Stimulated activated memory B cell treated with anti-CD40 and anti-IgM and Interleukin-4, amounts not matched to agents 10 μg/mL and 1 μg/mL and 100 μg/mL, for 72 hours (primary cell): ENCODE results near the gene FKRP.
A peak's percentile ranks its signal among the peaks of the same experiment; 100 is the strongest.

ENCODE experiments used
- ATAC-seq: fragments of 150-1000 bp; cut with Tn5 transposase; 2 replicates; pipeline ENCODE4 v1.10.0; 2021
- H3K27ac Mint-ChIP-seq: one replicate; pipeline ENCODE4 v1.8.0; 2022; ENCODE audit warnings: mild to moderate bottlenecking, mixed read lengths
- H3K27me3 Mint-ChIP-seq: one replicate; pipeline ENCODE4 v1.8.0; 2022; ENCODE audit warnings: mixed read lengths
- H3K36me3 Mint-ChIP-seq: one replicate; pipeline ENCODE4 v1.8.0; 2022; ENCODE audit warnings: mixed read lengths
- H3K4me1 Mint-ChIP-seq: one replicate; pipeline ENCODE4 v1.8.0; 2022; ENCODE audit warnings: mixed read lengths
- H3K4me3 Mint-ChIP-seq: one replicate; pipeline ENCODE4 v1.8.0; 2022; ENCODE audit warnings: mild to moderate bottlenecking, moderate library complexity, mixed read lengths
- H3K9me3 Mint-ChIP-seq: one replicate; pipeline ENCODE4 v1.8.0; 2022; ENCODE audit warnings: mixed read lengths

The FKRP gene

DNA sequence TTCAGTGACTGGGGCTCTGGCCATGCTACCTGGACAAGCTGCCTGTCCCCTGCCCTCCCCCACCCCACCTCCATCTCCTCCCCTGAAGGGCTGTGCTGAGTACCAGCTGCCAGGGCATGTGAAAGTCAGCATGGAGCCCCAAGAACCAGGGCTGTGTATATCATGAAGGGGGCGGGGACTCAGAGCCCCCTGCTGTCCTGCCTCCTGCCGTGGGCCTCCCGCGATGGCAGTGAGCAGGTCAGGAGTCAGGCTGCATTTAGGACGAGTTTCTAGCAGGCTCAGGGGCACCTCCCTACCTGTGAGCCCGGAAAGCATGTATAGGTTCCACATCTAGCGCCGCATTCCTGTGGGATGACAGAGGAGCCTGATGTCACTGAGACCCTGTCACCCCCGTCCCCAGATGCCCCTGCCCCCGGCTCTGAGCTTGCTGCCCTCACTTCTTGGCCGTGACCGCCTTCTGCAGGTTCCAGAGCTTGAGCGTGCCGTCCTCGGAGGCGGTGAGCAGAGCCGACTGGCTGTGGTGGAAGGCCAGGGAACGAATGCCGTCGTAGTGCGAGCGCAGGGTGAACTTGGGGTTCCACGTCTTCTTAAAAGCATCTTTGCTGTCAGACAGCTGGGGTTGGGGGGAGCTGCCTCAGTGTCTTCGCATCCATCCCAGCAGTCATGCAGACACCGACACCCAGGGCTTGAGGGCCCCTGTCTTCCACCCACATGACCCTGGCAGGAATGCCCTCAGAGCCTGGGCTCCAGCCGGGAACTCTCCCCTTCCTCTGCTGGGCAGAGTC, 20.6 kb upstream of the FKRP start:
- H3K4me1 Mint-ChIP-seq: peaks cover 55% of the 10 kb centered on the region
- H3K36me3 Mint-ChIP-seq: peaks cover 73% of the 10 kb centered on the region
- H3K4me3 Mint-ChIP-seq: no peak overlapping the region
- no peak overlapping the region for H3K27ac Mint-ChIP-seq
- no peaks in the 10 kb centered on the region for H3K9me3 Mint-ChIP-seq
- ATAC-seq: no peak
- no peaks in the 10 kb centered on the region for H3K27me3 Mint-ChIP-seq

DNA sequence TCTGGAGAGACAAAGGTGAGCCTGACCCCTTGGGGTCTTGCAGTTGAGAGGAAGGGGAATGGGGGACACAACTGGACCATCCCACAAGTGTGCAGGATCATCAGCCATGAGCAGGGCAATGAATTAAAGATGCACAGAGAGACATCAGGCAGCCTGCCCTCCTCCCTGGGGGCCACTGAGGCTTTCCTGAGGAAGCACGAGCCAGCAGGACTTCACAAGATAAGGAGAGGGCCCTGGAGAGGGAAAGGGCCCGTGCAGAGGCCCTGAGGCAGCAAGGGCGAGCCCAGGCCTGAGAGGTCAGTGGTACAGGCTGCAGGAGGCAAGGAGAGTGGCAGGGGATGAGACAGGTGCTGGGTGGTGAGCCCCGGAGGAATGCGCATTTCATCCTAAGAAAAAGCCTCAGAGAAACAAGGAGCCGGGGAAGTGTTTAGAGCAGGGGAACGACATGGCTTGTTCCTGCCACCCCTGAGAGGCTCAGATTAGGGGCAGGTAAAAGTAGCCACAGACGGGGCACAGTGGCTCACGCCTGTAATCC, 19.9 kb upstream of the FKRP start:
- H3K36me3 Mint-ChIP-seq: peaks cover 72% of the 10 kb centered on the region
- H3K4me1 Mint-ChIP-seq: peaks cover 52% of the 10 kb centered on the region
- ATAC-seq: no peak
- no peak overlapping the region for H3K27ac Mint-ChIP-seq
- no peak overlapping the region for H3K4me3 Mint-ChIP-seq
- no peaks in the 10 kb centered on the region for H3K9me3 Mint-ChIP-seq
- no peaks in the 10 kb centered on the region for H3K27me3 Mint-ChIP-seq

DNA sequence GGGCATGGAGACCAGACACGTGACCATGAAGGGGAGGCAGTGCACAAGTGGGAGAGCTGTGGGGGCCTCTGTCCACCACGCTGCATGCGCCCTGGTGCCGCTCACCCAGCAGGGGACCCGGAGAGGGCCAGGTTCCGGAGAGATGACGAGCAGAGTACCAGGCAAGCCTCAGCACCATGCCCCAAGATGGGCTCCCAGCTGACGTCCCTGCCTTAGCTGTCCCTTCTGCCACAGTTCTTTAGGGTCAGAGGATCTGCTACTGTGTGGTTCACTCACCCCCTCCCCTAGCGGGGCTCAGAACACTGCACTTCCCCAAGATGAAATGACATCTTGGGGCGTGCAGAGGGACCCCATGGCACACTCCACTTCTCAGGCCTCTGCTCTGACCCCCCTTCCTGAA, 19.3 kb upstream of the FKRP start:
- Mint-ChIP-seq H3K4me1 (peaks cover 52% of the 10 kb centered on the region), H3K36me3 (peaks cover 73% of the 10 kb centered on the region), H3K27ac (no peak overlapping the region), H3K27me3 (no peaks in the 10 kb centered on the region), H3K9me3 (no peaks in the 10 kb centered on the region), H3K4me3 (no peak overlapping the region)
- ATAC-seq: no peak

DNA sequence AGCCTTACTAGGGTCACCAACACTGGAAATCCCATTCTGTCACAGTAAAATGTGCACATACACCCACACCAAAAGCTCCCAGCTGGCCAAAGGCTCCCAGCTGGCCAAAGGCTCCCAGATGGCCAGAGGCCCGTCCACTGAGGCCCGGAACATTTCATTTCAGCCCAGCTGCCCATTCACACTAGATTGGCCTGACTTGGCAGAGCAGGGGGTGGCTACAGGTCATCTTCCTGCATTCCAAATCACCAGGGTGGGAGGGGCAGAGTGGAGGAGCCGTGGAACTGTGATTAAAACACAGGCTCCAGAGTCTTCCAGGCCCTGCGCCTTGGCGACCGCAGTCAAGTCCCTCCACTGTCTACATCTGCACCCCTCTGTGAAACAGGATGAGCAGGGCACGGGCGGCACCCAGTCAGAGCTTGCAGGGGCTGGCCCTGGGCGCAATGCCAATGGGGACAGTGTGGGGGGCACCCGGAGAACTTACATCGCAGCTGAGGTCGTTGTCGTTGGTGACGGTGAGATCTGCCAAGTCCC, 18.8 kb upstream of the FKRP start:
- Mint-ChIP-seq H3K4me1 (peaks cover 52% of the 10 kb centered on the region), H3K27me3 (no peaks in the 10 kb centered on the region), H3K27ac (no peak overlapping the region), H3K4me3 (no peak overlapping the region), H3K36me3 (peaks cover 73% of the 10 kb centered on the region), H3K9me3 (no peaks in the 10 kb centered on the region)
- ATAC-seq: no peak

DNA sequence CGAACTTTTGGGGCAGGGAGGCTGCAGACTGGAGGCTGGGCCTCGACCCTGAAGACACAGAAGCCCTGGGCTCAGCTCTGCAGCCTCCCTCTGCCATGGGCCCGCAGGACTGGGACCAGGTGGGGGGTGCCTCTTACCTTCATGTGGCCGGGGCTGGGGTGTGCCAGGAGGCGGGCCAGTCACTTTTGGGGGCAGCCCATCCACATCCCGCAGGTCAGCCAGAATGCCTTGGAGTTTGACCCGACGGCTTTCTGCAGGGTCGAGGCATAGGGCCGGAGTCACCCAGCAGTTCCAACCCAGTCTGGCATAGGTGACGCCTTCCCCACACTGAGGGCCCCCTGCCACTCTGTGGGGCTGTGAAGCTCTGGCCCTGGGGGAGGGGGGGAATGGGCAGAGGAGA, 18.1 kb upstream of the FKRP start:
- H3K4me3 Mint-ChIP-seq: no peak overlapping the region
- H3K36me3 Mint-ChIP-seq: peaks cover 73% of the 10 kb centered on the region
- no peak overlapping the region for H3K27ac Mint-ChIP-seq
- peaks cover 50% of the 10 kb centered on the region for H3K4me1 Mint-ChIP-seq
- ATAC-seq: no peak
- no peaks in the 10 kb centered on the region for H3K27me3 Mint-ChIP-seq
- H3K9me3 Mint-ChIP-seq: no peaks in the 10 kb centered on the region

DNA sequence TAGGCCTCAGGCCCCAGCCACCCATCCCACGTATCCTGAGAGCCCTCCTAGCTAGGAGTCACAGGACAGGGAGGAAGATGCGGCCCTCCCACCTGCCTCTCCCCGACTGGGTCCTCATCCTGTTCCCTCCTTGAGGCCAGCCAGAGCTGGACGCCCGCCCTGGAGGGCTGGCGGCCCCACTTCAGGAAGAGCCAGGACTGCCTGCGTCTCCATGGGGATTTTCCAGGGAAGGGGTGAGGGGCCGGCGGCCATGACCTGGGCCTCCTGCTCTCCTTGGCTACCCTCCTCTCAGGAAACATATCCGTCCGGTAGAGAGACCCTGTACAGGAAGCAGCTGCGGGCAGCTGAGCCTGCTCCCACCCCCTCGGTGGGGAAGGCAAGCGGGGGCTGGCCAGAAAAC, 17.6 kb upstream of the FKRP start:
- Mint-ChIP-seq H3K4me1 (peaks cover 48% of the 10 kb centered on the region), H3K27ac (peak overlapping the region; percentile 17), H3K9me3 (no peaks in the 10 kb centered on the region), H3K4me3 (no peak overlapping the region), H3K27me3 (no peaks in the 10 kb centered on the region), H3K36me3 (peaks cover 77% of the 10 kb centered on the region)
- ATAC-seq: no peak

DNA sequence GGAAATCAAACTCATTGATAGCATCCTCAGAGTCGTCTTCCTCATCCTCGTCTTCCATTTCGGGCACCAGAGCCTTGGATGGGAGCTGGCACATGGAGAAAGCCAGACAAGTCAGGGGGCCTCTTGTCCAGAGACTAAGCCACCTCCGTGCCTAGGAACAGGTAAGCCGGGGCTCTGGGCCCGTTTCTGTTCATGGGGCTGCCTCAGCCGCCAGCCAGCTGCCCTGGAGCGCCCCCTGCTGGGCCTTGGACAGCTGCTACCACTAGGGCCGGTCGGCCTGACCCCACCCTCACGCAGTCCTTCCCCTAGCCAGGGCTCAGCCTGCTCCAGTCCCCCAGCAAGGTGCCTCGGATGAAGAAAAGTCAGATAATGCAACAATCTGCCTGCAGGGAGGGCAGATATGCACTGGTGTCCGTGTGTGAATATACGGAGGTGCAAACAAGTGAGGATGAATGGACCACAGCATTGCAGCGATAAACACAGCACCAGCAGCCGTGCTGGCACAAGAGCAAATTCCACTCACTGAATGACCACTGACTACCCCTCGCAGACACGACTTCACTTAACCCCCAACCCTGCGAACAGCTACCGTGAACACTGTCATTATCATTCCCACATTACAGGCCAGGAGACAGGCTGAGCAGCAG, 17.0 kb upstream of the FKRP start:
- Mint-ChIP-seq H3K36me3 (peaks cover 79% of the 10 kb centered on the region), H3K27ac (peak overlapping the region; percentile 17), H3K27me3 (no peaks in the 10 kb centered on the region), H3K4me3 (no peak overlapping the region), H3K9me3 (no peaks in the 10 kb centered on the region), H3K4me1 (peaks cover 44% of the 10 kb centered on the region)
- peak; percentile 87 for ATAC-seq

DNA sequence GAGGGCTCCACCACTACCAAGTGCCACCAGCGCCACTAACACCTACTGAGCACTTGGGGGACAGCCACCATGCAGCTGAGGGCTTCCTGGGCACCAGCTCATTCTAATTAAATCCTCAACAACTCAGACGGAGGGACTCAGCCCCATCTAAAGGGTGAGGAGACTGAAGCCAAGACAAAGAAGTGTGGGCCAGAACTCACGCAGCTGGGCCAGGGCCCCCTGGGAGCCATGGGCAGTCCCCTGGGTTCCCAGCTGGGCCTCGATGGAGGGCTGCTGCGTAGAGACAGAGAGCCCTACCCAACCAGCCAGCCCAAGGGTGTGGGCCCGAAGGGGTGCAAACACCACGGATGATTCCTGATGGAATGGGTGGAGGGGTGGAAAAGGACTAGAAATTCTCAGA, 16.2 kb upstream of the FKRP start:
- Mint-ChIP-seq H3K27me3 (no peaks in the 10 kb centered on the region), H3K36me3 (peaks cover 78% of the 10 kb centered on the region), H3K4me1 (peaks cover 44% of the 10 kb centered on the region), H3K27ac (no peak overlapping the region), H3K9me3 (no peaks in the 10 kb centered on the region), H3K4me3 (no peak overlapping the region)
- ATAC-seq: no peak

DNA sequence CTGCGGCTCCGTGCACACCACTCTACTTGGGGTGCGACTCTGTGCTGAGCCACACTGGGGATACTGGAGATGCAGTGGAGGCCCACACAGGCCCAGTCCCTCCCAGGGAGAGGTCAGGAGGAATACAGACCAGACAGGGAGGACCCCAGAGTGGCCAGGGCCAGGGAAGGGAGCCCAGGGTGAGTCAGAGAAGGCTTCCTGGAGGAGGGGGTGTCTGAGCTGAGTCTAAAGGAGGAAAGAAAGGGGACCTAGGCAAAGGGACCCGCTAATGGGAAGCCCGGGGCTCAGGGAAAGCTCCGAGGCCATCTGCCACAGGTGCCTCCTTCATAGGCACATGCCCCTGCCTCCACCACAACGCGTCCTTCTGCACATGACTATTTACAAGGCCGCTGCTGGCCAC, 15.7 kb upstream of the FKRP start:
- Mint-ChIP-seq H3K36me3 (peaks cover 77% of the 10 kb centered on the region), H3K4me1 (peaks cover 44% of the 10 kb centered on the region), H3K27me3 (no peaks in the 10 kb centered on the region), H3K4me3 (no peak overlapping the region), H3K27ac (no peak overlapping the region), H3K9me3 (no peaks in the 10 kb centered on the region)
- no peak for ATAC-seq

DNA sequence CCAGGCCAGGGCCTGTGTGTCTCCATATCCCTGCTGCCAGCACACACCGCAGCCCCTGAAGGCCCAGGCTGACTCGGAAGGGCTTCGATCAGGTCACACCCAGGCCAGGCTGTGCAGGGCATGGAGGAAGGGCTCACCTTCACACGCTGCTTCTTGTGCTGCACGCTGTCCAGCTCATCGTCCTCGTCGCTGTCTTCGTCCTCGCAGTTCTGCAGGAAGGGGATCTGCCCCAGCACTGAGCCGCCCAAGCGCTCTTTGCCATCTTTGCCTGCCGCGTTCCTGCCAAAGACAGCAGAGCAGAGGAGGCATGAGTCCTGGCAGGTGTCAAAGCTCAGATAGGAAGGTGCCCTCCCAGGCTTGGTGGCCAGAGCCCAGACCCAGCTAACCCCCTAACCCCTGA, 15.3 kb upstream of the FKRP start:
- H3K4me3 Mint-ChIP-seq: no peak overlapping the region
- peak overlapping the region; percentile 46 for H3K27ac Mint-ChIP-seq

DNA sequence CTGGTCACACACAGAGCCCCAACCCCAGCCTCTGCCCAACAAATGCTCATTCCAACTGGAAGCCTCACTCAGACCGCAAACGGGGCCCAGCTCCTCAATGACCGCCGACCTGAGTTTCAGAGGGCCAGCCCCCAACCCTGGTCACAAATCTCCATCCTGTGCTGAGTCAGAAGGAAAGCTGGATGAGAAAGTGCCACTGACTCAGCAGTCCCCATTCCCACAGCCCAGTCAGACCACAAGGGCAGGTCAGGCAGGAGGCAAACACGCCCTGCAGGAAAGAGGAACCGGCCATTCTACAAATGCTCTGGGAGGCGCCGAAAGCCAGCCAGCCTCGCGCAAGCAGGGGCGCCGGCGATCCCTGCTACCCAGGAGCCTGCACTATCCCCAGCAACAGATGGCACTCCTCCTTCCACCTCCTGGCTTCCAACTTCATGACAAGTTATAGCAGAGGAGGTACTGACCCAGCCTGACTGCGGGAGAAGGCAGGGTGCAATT, 14.8 kb upstream of the FKRP start:
- peaks cover 70% of the 10 kb centered on the region for H3K36me3 Mint-ChIP-seq
- H3K27me3 Mint-ChIP-seq: no peaks in the 10 kb centered on the region
- H3K4me1 Mint-ChIP-seq: peaks cover 41% of the 10 kb centered on the region
- peak overlapping the region; percentile 46 for H3K27ac Mint-ChIP-seq
- no peak overlapping the region for H3K4me3 Mint-ChIP-seq
- no peak for ATAC-seq
- no peaks in the 10 kb centered on the region for H3K9me3 Mint-ChIP-seq

More for the DNA sequence above, 15.3 kb upstream of the FKRP start:
- H3K27me3 Mint-ChIP-seq: no peaks in the 10 kb centered on the region
- ATAC-seq: no peak
- peaks cover 44% of the 10 kb centered on the region for H3K4me1 Mint-ChIP-seq
- no peaks in the 10 kb centered on the region for H3K9me3 Mint-ChIP-seq
- peaks cover 74% of the 10 kb centered on the region for H3K36me3 Mint-ChIP-seq

DNA sequence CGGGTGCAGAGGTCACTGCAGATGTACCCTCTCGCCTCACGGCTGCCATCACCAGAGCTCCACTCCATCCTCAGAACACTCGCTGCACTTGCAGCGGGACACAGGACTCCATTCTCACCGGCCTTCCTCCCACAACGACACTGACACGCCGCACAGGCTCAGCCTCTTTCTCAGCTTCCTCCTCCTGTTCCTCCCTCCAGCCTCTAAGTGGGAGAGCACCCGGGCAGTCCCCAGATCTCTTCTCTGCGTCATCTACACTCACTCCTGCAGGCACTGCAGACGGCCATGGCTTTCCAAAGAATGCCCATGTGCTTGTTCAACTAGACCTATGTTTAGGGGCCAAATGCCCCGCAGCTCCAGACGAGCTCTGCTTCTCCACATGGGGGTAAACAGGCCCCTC, 14.3 kb upstream of the FKRP start:
- H3K27ac Mint-ChIP-seq: peak overlapping the region; percentile 46
- H3K4me3 Mint-ChIP-seq: no peak overlapping the region
- peaks cover 39% of the 10 kb centered on the region for H3K4me1 Mint-ChIP-seq
- H3K27me3 Mint-ChIP-seq: no peaks in the 10 kb centered on the region
- peaks cover 64% of the 10 kb centered on the region for H3K36me3 Mint-ChIP-seq
- no peak for ATAC-seq
- H3K9me3 Mint-ChIP-seq: no peaks in the 10 kb centered on the region

DNA sequence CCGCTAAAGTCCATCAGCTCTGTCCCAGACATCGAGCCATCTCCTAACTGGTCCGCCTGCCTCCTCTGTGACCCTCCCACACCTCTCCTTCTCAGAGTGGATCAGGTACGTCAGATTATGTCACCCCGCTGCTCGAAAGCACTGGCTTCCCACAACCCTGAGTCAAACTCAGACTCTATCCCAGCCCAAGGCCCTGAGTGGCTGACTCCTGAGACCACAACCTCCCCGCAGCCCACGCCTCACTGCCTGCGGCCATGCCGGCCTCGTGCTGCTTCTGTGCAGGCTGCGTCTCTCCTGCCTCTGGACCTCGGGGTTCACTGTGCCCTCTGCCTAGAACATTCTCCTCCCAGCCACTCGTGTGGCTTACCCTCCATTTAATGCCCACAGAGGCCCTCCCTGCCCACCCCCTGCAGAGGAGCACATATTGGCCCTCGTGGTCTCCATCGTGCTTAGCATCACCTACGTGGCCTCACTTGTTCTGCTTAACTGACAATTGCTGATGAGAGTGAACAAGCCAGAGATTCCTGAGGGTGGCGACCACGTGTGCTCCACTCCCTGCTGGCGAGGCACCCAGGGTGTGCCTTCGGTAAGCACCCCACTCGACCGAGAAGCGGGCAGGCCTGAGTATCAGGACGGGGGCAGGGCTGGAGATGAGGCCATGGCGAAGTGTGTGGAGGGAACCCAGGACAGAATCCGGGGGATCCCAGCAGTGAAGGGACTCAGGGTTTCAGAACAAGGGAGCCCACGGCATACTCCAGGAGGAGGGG, 13.5 kb upstream of the FKRP start:
- no peak overlapping the region for H3K4me3 Mint-ChIP-seq
- no peaks in the 10 kb centered on the region for H3K27me3 Mint-ChIP-seq
- H3K9me3 Mint-ChIP-seq: no peaks in the 10 kb centered on the region
- peak overlapping the region; percentile 46 for H3K27ac Mint-ChIP-seq
- ATAC-seq: no peak
- H3K36me3 Mint-ChIP-seq: peaks cover 64% of the 10 kb centered on the region
- H3K4me1 Mint-ChIP-seq: peaks cover 39% of the 10 kb centered on the region

DNA sequence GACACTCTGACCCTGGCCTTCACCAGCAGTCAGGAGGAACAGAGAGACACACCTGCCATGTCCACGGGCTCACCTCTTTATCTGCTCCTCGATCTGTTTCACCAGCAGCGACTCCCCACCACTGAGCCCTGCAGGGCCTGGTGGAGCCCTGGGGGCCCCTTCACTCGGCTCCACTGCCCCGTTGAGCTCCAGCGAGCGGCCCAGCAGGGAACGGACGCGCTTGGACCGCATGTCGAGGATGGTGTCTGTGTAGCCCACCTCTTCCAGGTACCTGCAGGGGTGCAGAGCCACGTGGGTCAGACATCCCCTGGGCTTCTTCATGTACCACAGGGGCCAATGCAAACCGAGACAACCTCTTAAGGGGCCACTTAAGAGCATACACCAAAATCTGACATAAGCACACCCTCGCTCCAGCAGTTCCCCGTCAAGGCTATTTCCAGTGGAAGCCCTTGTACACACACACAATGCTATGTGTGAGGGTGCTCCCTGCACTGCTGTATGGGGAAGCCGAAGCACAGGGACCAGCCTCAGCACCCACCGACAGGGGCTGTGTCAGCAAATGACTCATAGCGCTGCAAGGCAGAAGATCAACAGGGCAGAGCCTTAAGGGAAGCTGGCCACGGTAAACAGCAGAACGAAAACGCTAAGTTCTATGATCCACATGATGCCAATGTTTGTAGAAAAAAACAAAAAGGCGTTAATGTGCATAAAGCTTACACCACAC, 12.7 kb upstream of the FKRP start:
- Mint-ChIP-seq H3K9me3 (no peaks in the 10 kb centered on the region), H3K27ac (no peak overlapping the region)

More for the DNA sequence above, 12.7 kb upstream of the FKRP start:
- no peak for ATAC-seq
- Mint-ChIP-seq H3K36me3 (peaks cover 68% of the 10 kb centered on the region), H3K27me3 (no peaks in the 10 kb centered on the region), H3K4me3 (no peak overlapping the region), H3K4me1 (peaks cover 39% of the 10 kb centered on the region)
